NCI-H2227 (cell line): ENCODE data around the gene ERAP2.

Source experiments
- DNase-seq: peaks from one replicate; lab custom pipeline; 2025; ENCODE audit not compliant: unreplicated experiment; lab: John Stamatoyannopoulos, UW

Gene ERAP2

DNA sequence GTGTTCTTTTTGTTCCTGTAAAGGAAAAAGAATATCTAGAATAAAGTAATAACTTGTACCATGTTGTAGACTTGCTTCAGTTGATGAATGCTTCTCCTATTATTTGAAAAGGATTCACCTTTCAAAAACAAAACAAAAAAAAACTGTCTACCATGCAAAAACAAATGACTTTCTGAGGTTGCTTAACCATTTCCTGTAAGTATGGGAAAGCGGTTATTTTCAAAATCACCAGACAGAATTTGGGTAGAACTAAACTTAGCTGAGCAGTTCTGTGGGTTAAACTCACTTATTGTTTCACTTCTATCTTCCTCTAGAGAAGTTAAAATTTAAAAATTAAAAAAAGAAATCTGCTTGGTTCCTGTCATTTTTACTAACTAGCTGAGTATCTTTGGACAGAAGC lies 84.8 kb downstream of the ERAP2 start:
- no peak for DNase-seq

DNA sequence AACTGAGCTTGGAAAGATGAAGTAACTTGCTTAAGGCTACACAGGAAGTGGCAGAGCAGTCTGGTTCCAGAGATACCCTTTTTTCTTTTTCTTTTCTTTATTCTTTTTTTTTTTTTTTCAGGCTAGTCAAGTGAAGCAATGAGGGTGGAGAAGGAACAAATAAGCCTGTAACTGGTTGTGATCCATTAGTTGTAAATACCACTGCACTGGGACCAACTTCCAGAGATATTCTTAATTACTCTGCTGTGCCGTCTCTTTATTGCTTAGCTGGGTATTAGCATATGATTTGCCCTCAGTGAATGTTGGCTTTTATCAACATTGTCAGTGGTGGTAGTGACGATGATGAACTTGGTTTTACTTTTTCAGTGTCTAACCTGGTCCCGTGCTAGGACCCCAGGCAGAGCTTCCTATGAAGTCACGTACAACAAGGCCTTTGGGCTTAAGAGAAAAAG lies 86.3 kb downstream of the ERAP2 start:
- no peak for DNase-seq

GRCh38 chr5:96963267-96963666 lies 87.0 kb downstream of the ERAP2 start:
- no peak for DNase-seq

DNA sequence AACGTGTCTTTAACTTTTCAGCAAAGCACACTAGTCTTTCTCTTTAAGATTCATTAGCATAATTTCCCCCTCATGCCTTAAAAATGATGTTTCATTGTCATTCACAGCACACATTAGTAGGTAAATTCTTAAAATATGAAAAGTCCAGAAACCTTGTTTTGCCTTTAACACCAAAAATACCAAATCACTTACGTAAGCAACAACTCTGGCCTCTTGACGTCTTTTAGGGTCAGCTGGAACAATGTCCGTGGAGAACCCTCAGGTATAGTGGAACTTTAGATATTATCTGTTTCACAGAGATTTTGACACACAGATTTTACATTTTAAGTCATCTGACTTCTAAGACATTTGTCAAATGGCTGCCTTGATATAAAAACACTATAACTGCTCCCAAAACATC lies 90.5 kb downstream of the ERAP2 start:
- DNase-seq = no peak

DNA sequence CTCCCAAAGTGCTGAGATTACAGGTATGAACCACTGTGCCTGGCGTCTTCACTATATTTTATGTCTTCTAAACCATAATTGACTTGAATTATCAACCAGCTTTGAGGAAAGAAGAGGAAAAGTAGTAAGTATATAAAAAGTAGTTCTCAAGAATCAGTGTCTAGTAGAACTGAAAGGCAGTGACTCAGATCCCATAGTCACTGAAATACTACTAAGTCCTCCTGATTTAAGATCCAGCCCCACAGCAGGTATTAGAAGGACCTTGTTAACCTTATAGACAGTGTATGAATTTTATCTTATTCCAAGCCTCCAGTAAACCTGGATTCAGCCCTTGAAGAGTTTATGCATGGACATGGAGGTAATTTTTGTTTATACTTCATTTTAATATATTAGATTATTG lies 91.1 kb downstream of the ERAP2 start:
- DNase-seq = no peak

DNA sequence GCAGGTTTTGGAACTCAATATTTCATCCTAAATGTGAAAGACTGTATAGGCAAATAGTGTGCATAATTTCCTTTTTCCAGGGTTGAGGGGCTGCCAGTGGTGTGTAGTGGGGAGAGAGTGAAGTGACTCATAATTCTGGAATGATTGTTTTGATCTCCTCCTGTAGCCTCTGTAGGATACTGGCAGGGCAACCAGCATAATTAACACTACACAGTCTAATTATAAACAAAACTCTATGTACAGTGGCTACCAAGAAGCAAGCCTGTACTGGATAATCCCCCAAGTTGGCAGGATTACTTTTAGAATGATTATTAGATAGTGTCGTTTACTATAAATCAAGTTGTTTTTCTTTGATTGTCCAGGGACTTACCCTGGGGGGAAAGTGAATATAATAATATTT lies 91.8 kb downstream of the ERAP2 start:
- DNase-seq = no peak

- no peak for DNase-seq
Observed at GRCh38 chr5:96968614-96969013, 92.3 kb downstream of the ERAP2 start.
